GM18511 (cell line): ENCODE data around the gene DUS2.
"Not testable (repeated sequence)": the region's sequence is repeated elsewhere in the genome, so short reads cannot be mapped to it uniquely, and the experiment has no call there.

Source experiments
- ATAC-seq: cut with Tn5 transposase; IDR thresholded peaks from one replicate; pipeline ENCODE4 v1.9.1; 2021; ENCODE audit warnings: mild to moderate bottlenecking, moderate library complexity; ENCODE audit not compliant: unreplicated experiment

Gene DUS2

GRCh38 chr16:68089067-68089466, 66.0 kb downstream of the DUS2 start:
- ATAC-seq: no peak

DNA sequence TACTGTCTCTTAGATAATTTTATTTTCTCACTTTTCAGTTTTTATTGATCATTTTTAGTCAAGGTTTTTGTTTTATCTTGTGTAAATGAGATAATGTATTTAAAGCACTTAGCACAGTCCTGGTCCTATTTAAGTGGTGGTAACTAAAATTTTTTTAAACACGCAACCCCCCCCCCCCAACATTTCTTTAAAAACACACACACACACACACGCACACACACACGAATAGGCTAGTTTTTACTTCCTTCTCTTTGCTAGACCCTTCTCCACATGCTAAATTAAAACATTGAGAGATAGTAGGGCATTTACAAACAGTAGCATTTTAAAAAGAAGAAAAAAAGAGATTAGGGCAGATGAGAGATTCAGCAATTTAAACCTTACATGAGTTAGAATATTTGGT, 67.0 kb downstream of the DUS2 start:
- no peak for ATAC-seq

GRCh38 chr16:68090533-68090932, 67.4 kb downstream of the DUS2 start:
- ATAC-seq: no peak

DNA sequence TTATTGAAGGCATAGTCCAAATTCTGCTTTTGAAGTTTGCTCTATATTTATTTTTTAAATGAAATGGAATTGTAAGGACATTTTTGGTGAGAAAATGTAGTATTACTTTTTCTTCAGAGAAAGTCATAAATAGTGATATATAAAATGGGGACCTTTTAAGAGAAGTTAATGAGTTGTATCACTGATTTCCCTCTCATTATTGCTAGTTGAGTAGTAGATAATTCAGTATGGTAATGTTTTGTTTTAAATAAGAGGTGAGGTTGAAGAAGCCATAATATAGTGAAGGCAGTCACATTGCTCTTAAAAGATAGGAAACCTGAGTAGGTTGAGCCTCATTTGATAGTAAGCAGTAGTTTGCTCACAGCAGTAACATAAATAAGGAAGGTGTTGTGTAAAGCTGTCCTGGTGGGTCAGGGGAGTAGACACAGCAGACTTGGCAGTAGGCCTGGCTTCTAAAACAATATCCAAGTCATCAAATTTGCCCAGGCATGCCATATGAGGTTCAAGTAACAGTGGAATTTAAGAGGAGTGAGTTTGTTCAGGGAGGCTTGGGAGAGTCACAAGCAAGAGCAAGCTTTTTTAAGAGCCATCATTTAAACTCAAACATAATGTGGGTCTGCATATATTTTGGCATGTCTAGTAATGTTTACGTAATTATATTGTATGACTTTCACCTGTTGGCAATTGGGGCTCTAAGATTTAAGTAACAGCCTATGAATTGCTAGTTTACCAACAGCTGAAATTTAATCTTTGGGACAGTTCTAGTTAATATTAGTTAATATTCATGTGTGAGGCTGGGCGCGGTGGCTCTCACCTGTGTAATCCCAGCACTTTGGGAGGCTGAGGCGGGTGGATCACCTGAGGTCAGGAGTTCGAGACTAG, 68.5 kb downstream of the DUS2 start:
- no peak for ATAC-seq

- ATAC-seq: not testable (repeated sequence)
Measured at GRCh38 chr16:68092275-68092674, 69.2 kb downstream of the DUS2 start.

- ATAC-seq: no peak
Measured at GRCh38 chr16:68093816-68094613, 70.9 kb downstream of the DUS2 start.

DNA sequence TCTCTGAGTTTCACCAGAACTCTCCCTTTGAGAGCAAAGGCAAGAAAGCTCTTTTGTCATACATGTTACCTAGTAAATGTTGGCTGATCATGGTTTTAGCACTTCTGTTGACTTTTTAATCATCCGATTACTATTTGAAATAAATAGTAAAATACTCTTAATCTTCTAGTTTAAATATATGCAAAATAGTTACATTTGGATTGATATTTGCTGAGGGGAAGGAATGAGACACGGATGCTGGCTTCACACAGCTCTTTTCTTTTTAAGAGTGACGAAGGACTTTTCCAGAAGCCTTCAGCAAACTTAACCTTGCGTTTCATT, 71.5 kb downstream of the DUS2 start:
- ATAC-seq: no peak

- no peak for ATAC-seq
Measured at GRCh38 chr16:68096491-68096890, 73.4 kb downstream of the DUS2 start.

GRCh38 chr16:68097088-68097487, 74.0 kb downstream of the DUS2 start:
- no peak for ATAC-seq

- ATAC-seq: no peak
Measured at GRCh38 chr16:68097895-68098294, 74.8 kb downstream of the DUS2 start.

GRCh38 chr16:68100488-68100887, 77.4 kb downstream of the DUS2 start:
- ATAC-seq: no peak

GRCh38 chr16:68105611-68106010, 82.5 kb downstream of the DUS2 start:
- no peak for ATAC-seq

- ATAC-seq: not testable (repeated sequence)
Measured at GRCh38 chr16:68107230-68107928, 84.3 kb downstream of the DUS2 start.

- ATAC-seq: not testable (repeated sequence)
Measured at GRCh38 chr16:68109156-68109555, 86.1 kb downstream of the DUS2 start.

GRCh38 chr16:68110611-68111010, 87.5 kb downstream of the DUS2 start:
- not testable (repeated sequence) for ATAC-seq

- ATAC-seq: no peak
Measured at GRCh38 chr16:68111379-68111778, 88.3 kb downstream of the DUS2 start.

DNA sequence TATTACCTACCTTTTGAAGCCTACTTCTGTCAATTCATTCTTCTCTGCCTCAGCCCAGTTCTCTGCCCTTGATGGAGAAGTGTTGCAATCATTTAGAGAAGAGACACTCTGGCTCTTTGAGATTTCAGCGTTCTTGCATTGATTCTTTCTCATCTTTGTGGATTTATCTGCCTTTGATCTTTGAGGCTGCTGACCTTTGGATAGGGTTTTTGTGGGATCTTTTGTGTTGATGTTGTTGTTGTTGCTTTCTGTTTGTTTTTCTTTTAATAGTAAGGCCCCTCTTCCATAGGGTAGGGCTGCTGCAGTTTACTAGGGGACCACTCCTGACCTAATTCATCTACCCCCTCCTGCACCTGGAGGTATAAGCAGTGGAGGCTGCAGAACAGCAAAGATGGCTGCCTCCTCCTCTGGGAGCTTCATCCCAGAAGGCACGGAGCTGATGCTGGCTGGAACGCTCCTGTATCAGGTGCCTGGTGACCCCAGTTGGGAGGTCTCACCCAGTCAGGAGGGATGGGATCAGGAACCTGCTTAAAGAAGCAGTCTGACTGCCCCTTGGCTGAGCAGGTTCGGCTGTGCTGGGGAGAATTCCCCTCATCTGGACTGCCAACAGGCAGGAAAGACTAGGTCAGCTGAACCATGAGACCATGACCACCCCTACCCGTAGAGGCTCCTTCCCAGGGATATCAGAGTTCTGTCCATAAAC, 90.1 kb downstream of the DUS2 start:
- ATAC-seq: no peak

GRCh38 chr16:68113765-68114240, 90.7 kb downstream of the DUS2 start:
- no peak for ATAC-seq

- ATAC-seq: not testable (repeated sequence)
Measured at GRCh38 chr16:68114939-68115338, 91.9 kb downstream of the DUS2 start.

DNA sequence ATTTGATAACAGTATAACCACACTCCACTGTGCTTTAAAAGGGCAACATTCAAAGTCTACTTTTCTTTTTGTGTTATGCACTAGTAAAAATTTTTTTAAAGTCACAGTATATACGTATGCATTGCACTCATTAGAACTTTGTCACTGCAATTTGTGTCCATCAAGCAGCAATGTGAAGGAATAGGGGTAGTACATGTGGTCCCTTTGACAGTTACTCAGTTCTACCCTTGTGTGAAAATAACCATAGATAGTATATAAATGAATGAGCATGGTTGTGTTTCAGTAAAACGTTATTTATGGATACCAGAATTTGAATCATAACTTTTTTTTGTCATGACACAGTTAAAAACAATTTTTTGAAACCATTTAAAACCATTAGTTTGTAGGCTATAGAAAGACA, 92.8 kb downstream of the DUS2 start:
- ATAC-seq: no peak
